Astrocyte (in vitro differentiated cells and primary cell): ENCODE measurements around the gene ASIC3. TPM values are rescaled to one million over a fixed set of nuclear protein-coding genes. Genes with fewer than 3 reads are reported as not detected.
A peak's percentile ranks its signal among the peaks of the same experiment; 100 is the strongest.

Experiments used
- DNase-seq: peaks from one replicate; pipeline ENCODE4 v3.0.0-alpha.2; 2010; ENCODE audit warnings: low read depth
- FAIRE-seq: peaks from 2 replicates; lab custom pipeline; 2011; peaks lifted over from hg19 to GRCh38; lab: Jason Lieb, UNC
- H2AFZ ChIP-seq: 2 replicates; pipeline ENCODE4 v1.6.0; 2012; ENCODE audit warnings: low read depth, low read length, inconsistent platforms
- H3K27ac ChIP-seq: 2 replicates; pipeline ENCODE4 v1.5.1; 2011; ENCODE audit warnings: low read depth, low read length, inconsistent platforms
- H3K27me3 ChIP-seq: 2 replicates; pipeline ENCODE4 v1.6.0; 2011; ENCODE audit warnings: low read length, inconsistent platforms; ENCODE audit not compliant: insufficient read depth
- H3K36me3 ChIP-seq: 2 replicates; pipeline ENCODE4 v1.5.1; 2011; ENCODE audit warnings: low read length, inconsistent platforms; ENCODE audit not compliant: insufficient read depth
- H3K4me1 ChIP-seq: 2 replicates; pipeline ENCODE4 v1.5.1; 2011; ENCODE audit warnings: low read length, inconsistent platforms; ENCODE audit not compliant: insufficient read depth
- H3K4me2 ChIP-seq: 2 replicates; pipeline ENCODE4 v1.6.0; 2012; ENCODE audit warnings: low read length, inconsistent platforms
- H3K4me3 ChIP-seq: 2 replicates; pipeline ENCODE4 v1.5.1; 2011; ENCODE audit warnings: low read depth, mild to moderate bottlenecking, low read length, inconsistent platforms; ENCODE audit not compliant: insufficient read depth
- H3K79me2 ChIP-seq: 2 replicates; pipeline ENCODE4 v1.6.0; 2012; ENCODE audit warnings: mild to moderate bottlenecking, low read length, inconsistent platforms; ENCODE audit not compliant: insufficient read depth
- H3K9ac ChIP-seq: 2 replicates; pipeline ENCODE4 v1.6.0; 2012; ENCODE audit warnings: mild to moderate bottlenecking, low read length, inconsistent platforms
- H3K9me3 ChIP-seq: 2 replicates; pipeline ENCODE4 v1.5.1; 2012; ENCODE audit warnings: low read depth, mild to moderate bottlenecking, low read length, inconsistent platforms; ENCODE audit not compliant: insufficient read depth
- H4K20me1 ChIP-seq: 2 replicates; pipeline ENCODE4 v1.6.0; 2012; ENCODE audit warnings: low read length, inconsistent platforms; ENCODE audit not compliant: insufficient read depth
- H3K27ac Mint-ChIP-seq: one replicate; pipeline ENCODE4 v1.8.0; 2021; ENCODE audit warnings: mild to moderate bottlenecking, mixed read lengths; ENCODE audit not compliant: unreplicated experiment
- H3K27me3 Mint-ChIP-seq: one replicate; pipeline ENCODE4 v1.8.0; 2021; ENCODE audit warnings: low read depth, mixed read lengths; ENCODE audit not compliant: unreplicated experiment
- H3K36me3 Mint-ChIP-seq: one replicate; pipeline ENCODE4 v1.8.0; 2021; ENCODE audit warnings: low read depth, mixed read lengths; ENCODE audit not compliant: unreplicated experiment
- H3K4me1 Mint-ChIP-seq: one replicate; pipeline ENCODE4 v1.8.0; 2021; ENCODE audit warnings: low read depth, mixed read lengths; ENCODE audit not compliant: unreplicated experiment
- H3K4me3 Mint-ChIP-seq: one replicate; pipeline ENCODE4 v1.8.0; 2021; ENCODE audit warnings: mild to moderate bottlenecking, moderate library complexity, mixed read lengths; ENCODE audit not compliant: unreplicated experiment
- H3K9me3 Mint-ChIP-seq: one replicate; pipeline ENCODE4 v1.8.0; 2021; ENCODE audit warnings: mild to moderate bottlenecking, mixed read lengths; ENCODE audit not compliant: unreplicated experiment
- CTCF ChIP-seq: IDR thresholded peaks from 2 replicates; pipeline ENCODE4 v1.5.1; 2011; ENCODE audit warnings: low read depth, mild to moderate bottlenecking, inconsistent platforms, low read length, moderate library complexity; ENCODE audit not compliant: insufficient read depth
- EZH2 ChIP-seq: IDR thresholded peaks from 2 replicates; pipeline ENCODE4 v1.6.1; 2012; ENCODE audit warnings: mild to moderate bottlenecking, low read length, inconsistent platforms; ENCODE audit not compliant: insufficient read depth
- total RNA-seq: library from RNA; stranded (reverse); gene quantifications from 2 replicates; pipeline ENCODE4 v1.2.1, GENCODE V29; 2021

Gene ASIC3
- total RNA-seq, 1 donor from 2014 or later, result 3.9 TPM

DNA sequence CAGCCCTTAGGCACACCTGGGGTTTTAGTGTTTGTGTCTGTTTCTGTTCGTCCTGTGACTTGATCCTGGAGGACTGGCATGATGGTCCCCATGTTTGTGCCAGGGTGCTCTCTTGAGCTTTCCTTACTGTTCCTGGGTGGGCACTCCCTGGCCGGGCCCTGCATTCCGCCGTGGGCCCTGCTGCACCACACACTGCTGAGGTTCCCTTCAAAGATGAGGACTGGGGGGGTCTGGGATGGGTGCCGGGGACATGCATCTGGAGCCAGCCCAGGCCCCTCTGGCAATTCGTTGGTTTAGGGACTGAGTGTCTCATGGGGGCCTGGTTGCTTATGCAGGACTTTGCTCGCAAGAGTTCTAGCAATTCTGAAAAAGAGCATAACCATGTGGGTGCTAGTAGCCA, 42.7 kb downstream of the ASIC3 start:
- no peaks in the 10 kb centered on the region for H3K36me3 ChIP-seq
- H3K27ac ChIP-seq, result no peak overlapping the region
- no peaks in the 10 kb centered on the region for H3K27me3 ChIP-seq
- no peak overlapping the region for H2AFZ ChIP-seq
- H3K9ac ChIP-seq, result no peak overlapping the region
- DNase-seq (no peak), FAIRE-seq (no peak)
- Mint-ChIP-seq H3K27me3 (no peaks in the 10 kb centered on the region), H3K4me3 (peak overlapping the region; percentile 68), H3K4me1 (peaks cover 40% of the 10 kb centered on the region), H3K36me3 (peaks cover 5% of the 10 kb centered on the region), H3K9me3 (no peaks in the 10 kb centered on the region), H3K27ac (no peak overlapping the region)
- H3K79me2 ChIP-seq, result peaks cover 92% of the 10 kb centered on the region
- peaks cover 89% of the 10 kb centered on the region for H4K20me1 ChIP-seq
- no peaks in the 10 kb centered on the region for H3K9me3 ChIP-seq
- no peak overlapping the region for H3K4me2 ChIP-seq
- H3K4me3 ChIP-seq, result no peak overlapping the region
- no peak for TF ChIP-seq EZH2
- TF ChIP-seq CTCF, result no peak
- peaks cover 28% of the 10 kb centered on the region for H3K4me1 ChIP-seq

GRCh38 chr7:151091431-151091830, 43.1 kb downstream of the ASIC3 start:
- H3K9ac ChIP-seq, result no peak overlapping the region
- H3K4me3 Mint-ChIP-seq, result peak overlapping the region; percentile 68
- no peak overlapping the region for H3K27ac ChIP-seq
- H3K4me3 ChIP-seq, result no peak overlapping the region
- no peak overlapping the region for H2AFZ ChIP-seq
- peaks cover 43% of the 10 kb centered on the region for H3K4me1 Mint-ChIP-seq
- no peaks in the 10 kb centered on the region for H3K27me3 ChIP-seq
- no peaks in the 10 kb centered on the region for H3K9me3 Mint-ChIP-seq
- peaks cover 92% of the 10 kb centered on the region for H4K20me1 ChIP-seq
- peaks cover 97% of the 10 kb centered on the region for H3K79me2 ChIP-seq
- FAIRE-seq (no peak), DNase-seq (no peak)
- H3K27me3 Mint-ChIP-seq, result no peaks in the 10 kb centered on the region
- H3K4me2 ChIP-seq, result no peak overlapping the region
- no peaks in the 10 kb centered on the region for H3K36me3 ChIP-seq
- H3K9me3 ChIP-seq, result no peaks in the 10 kb centered on the region
- peak overlapping the region; percentile 6 for H3K27ac Mint-ChIP-seq
- H3K36me3 Mint-ChIP-seq, result peaks cover 5% of the 10 kb centered on the region
- H3K4me1 ChIP-seq, result peaks cover 31% of the 10 kb centered on the region
- TF ChIP-seq CTCF (peak; percentile 47), EZH2 (no peak)

DNA sequence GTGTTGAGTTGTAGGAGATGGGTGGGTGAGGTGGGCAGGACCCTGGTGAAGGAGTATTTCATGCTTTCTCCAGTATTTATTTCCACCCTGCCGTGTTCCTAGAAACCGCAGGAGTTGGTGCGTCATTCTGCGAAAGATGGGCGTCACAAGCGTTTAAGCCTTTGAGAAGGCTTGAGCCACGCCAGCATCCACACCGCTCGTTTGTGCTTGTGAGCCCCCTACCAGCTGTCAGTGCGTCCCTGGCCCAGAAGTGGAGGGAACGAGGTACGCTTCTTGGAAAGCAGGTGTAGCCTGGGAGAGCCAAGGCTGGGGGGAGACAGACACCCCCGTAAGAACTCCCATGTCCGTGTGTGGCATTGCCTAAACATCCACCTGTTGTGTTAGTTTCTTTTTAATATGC, 43.7 kb downstream of the ASIC3 start:
- Histone ChIP-seq H4K20me1 (peaks cover 94% of the 10 kb centered on the region), H3K9ac (no peak overlapping the region), H2AFZ (no peak overlapping the region), H3K4me2 (no peak overlapping the region), H3K36me3 (no peaks in the 10 kb centered on the region), H3K9me3 (no peaks in the 10 kb centered on the region), H3K4me1 (peaks cover 31% of the 10 kb centered on the region), H3K27me3 (no peaks in the 10 kb centered on the region), H3K79me2 (peaks cover 99% of the 10 kb centered on the region), H3K4me3 (no peak overlapping the region), H3K27ac (no peak overlapping the region)
- TF ChIP-seq CTCF (no peak), EZH2 (no peak)
- Mint-ChIP-seq H3K4me1 (peaks cover 43% of the 10 kb centered on the region), H3K27me3 (no peaks in the 10 kb centered on the region), H3K36me3 (peaks cover 5% of the 10 kb centered on the region), H3K4me3 (no peak overlapping the region), H3K9me3 (no peaks in the 10 kb centered on the region), H3K27ac (peak overlapping the region; percentile 58)
- FAIRE-seq (no peak), DNase-seq (no peak)
